SK-N-SH treated with all-trans-retinoic acid at 6 μM for 48 hours (cell line): ENCODE results near the gene KCP.

ENCODE experiments used
- ATAC-seq: fragments of 200-7000 bp; cut with Tn5 transposase; 3 replicates; pipeline ENCODE4 v1.9.1; 2020; ENCODE audit warnings: mild to moderate bottlenecking, moderate library complexity
- ARNTL ChIP-seq: fragments of 450-650 bp; formaldehyde crosslinking; IDR thresholded peaks from 2 replicates; pipeline ENCODE4 v1.5.0; 2020; ENCODE audit warnings: low read depth, mild to moderate bottlenecking, moderate library complexity, borderline replicate concordance
- BACH2 ChIP-seq: fragments of 250-450 bp; sonication (Bioruptor Pico); IDR thresholded peaks from 2 replicates; pipeline ENCODE4 v1.9.0; 2021; ENCODE audit warnings: mild to moderate bottlenecking, borderline replicate concordance
- CSDC2 ChIP-seq: fragments of 250-450 bp; sonication (Bioruptor Pico); IDR thresholded peaks from 2 replicates; pipeline ENCODE4 v1.5.0; 2020; ENCODE audit warnings: mild to moderate bottlenecking, moderate library complexity
- ESRRG ChIP-seq: fragments of 250-450 bp; sonication (Bioruptor Pico); IDR thresholded peaks from 2 replicates; pipeline ENCODE4 v1.6.1; 2021; ENCODE audit warnings: mild to moderate bottlenecking
- GLIS3 ChIP-seq: fragments of 250-450 bp; sonication (Bioruptor Pico); IDR thresholded peaks from 2 replicates; pipeline ENCODE4 v1.5.0; 2020; ENCODE audit warnings: mild to moderate bottlenecking, moderate library complexity
- OSR1 ChIP-seq: fragments of 250-450 bp; sonication (Bioruptor Pico); IDR thresholded peaks from 2 replicates; pipeline ENCODE4 v1.8.0; 2022; ENCODE audit warnings: moderate library complexity, mild to moderate bottlenecking, inconsistent platforms
- PPARA ChIP-seq: fragments of 250-450 bp; sonication (Bioruptor Pico); IDR thresholded peaks from 2 replicates; pipeline ENCODE4 v1.5.0; 2020; ENCODE audit warnings: mild to moderate bottlenecking, borderline replicate concordance
- RARB ChIP-seq: fragments of 250-450 bp; sonication (Bioruptor Pico); IDR thresholded peaks from 2 replicates; pipeline ENCODE4 v1.8.0; 2021; ENCODE audit warnings: mild to moderate bottlenecking, moderate library complexity
- SNAI2 ChIP-seq: fragments of 250-450 bp; sonication (Bioruptor Pico); IDR thresholded peaks from 2 replicates; pipeline ENCODE4 v1.5.0; 2020; ENCODE audit warnings: mild to moderate bottlenecking, moderate library complexity
- TCF4 ChIP-seq: fragments of 250-450 bp; sonication (Bioruptor Pico); IDR thresholded peaks from 2 replicates; pipeline ENCODE4 v1.8.0; 2021; ENCODE audit warnings: mild to moderate bottlenecking, moderate library complexity, borderline replicate concordance
- TOX ChIP-seq: fragments of 250-450 bp; sonication (Bioruptor Pico); IDR thresholded peaks from 2 replicates; pipeline ENCODE4 v1.8.0; 2021; ENCODE audit warnings: mild to moderate bottlenecking, moderate library complexity, borderline replicate concordance
- ZC3H10 ChIP-seq: fragments of 250-450 bp; sonication (Bioruptor Pico); IDR thresholded peaks from 2 replicates; pipeline ENCODE4 v1.5.1; 2021; ENCODE audit warnings: mild to moderate bottlenecking, moderate library complexity
- ZFP30 ChIP-seq: fragments of 450-650 bp; formaldehyde crosslinking; IDR thresholded peaks from 2 replicates; pipeline ENCODE4 v1.5.0; 2022; ENCODE audit warnings: mild to moderate bottlenecking, moderate library complexity
- ZNF565 ChIP-seq: fragments of 450-650 bp; formaldehyde crosslinking; conservative IDR thresholded peaks from 2 replicates; pipeline ENCODE4 v1.5.0; 2020; ENCODE audit warnings: low read depth, mild to moderate bottlenecking, moderate library complexity
- ZNF70 ChIP-seq: fragments of 450-650 bp; formaldehyde crosslinking; IDR thresholded peaks from 2 replicates; pipeline ENCODE4 v1.5.0; 2020; ENCODE audit warnings: mild to moderate bottlenecking, moderate library complexity
- ZNF8 ChIP-seq: fragments of 450-650 bp; formaldehyde crosslinking; IDR thresholded peaks from 2 replicates; pipeline ENCODE4 v1.5.0; 2020; ENCODE audit warnings: mild to moderate bottlenecking, moderate library complexity
- TF ChIP-seq, protein P1 (sequence below): fragments of 250-450 bp; sonication (Bioruptor Pico); IDR thresholded peaks from 2 replicates; pipeline ENCODE4 v1.5.1; 2021; ENCODE audit warnings: mild to moderate bottlenecking, moderate library complexity
- TF ChIP-seq, protein P2 (sequence below): fragments of 250-450 bp; sonication (Bioruptor Pico); IDR thresholded peaks from 2 replicates; pipeline ENCODE4 v1.8.0; 2020; ENCODE audit warnings: mild to moderate bottlenecking, moderate library complexity, borderline replicate concordance
- TF ChIP-seq, protein P3 (sequence below): fragments of 250-450 bp; sonication (Bioruptor Pico); IDR thresholded peaks from 2 replicates; pipeline ENCODE4 v1.5.0; 2020; ENCODE audit warnings: mild to moderate bottlenecking, moderate library complexity
- TF ChIP-seq, protein P4 (sequence below): fragments of 250-450 bp; sonication (Bioruptor Pico); IDR thresholded peaks from 2 replicates; pipeline ENCODE4 v1.8.0; 2021; ENCODE audit warnings: low read depth, mild to moderate bottlenecking, moderate library complexity, borderline replicate concordance

KCP gene

DNA sequence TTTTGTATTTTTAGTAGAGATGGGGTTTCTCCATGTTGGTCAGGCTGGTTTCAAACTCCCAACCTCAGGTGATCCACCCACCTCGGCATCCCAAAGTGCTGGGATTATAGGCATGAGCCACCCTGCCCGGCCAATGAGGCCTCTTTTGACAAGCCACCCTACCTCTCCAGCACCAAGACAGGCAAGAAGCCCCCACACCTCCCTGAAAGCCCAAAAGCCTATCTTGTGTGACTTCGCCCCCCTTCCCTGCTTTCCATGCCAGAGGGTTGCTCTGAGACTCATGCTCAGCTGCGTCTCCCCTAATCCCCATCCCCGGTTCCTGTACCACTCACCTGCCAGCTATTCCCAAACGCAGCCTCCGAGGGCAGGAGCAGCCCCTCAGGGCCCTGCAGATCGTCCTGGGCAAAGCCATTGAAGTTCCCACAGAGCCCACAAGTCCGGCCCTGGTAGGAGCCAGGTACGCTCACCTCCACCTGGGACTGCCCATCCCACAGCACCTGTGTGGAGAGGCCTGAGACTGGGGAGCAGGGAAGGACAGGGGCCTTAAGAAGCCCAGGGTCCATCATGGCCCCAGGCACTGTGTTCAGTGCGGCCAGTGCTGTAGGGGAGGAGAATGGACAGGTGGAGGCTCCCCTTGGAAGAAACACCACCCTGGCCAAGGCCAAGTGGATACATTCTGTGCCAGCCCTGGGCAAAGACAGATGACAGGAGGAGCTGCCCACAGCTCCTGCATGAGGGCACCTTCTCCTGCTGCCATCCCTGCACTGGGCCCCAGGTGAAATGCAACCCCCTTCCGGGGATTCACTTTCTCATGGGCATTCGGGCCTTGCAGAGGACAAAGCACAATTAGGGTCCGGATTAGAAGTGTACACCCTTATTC is 32.0 kb downstream of the KCP start:
- no peak for ATAC-seq
- TF ChIP-seq OSR1 (CRISPR knock-in tag): no peak
- TF ChIP-seq, protein P1, sequence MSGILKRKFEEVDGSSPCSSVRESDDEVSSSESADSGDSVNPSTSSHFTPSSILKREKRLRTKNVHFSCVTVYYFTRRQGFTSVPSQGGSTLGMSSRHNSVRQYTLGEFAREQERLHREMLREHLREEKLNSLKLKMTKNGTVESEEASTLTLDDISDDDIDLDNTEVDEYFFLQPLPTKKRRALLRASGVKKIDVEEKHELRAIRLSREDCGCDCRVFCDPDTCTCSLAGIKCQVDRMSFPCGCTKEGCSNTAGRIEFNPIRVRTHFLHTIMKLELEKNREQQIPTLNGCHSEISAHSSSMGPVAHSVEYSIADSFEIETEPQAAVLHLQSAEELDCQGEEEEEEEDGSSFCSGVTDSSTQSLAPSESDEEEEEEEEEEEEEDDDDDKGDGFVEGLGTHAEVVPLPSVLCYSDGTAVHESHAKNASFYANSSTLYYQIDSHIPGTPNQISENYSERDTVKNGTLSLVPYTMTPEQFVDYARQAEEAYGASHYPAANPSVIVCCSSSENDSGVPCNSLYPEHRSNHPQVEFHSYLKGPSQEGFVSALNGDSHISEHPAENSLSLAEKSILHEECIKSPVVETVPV (CRISPR knock-in tag): no peak
- TF ChIP-seq, protein P2, sequence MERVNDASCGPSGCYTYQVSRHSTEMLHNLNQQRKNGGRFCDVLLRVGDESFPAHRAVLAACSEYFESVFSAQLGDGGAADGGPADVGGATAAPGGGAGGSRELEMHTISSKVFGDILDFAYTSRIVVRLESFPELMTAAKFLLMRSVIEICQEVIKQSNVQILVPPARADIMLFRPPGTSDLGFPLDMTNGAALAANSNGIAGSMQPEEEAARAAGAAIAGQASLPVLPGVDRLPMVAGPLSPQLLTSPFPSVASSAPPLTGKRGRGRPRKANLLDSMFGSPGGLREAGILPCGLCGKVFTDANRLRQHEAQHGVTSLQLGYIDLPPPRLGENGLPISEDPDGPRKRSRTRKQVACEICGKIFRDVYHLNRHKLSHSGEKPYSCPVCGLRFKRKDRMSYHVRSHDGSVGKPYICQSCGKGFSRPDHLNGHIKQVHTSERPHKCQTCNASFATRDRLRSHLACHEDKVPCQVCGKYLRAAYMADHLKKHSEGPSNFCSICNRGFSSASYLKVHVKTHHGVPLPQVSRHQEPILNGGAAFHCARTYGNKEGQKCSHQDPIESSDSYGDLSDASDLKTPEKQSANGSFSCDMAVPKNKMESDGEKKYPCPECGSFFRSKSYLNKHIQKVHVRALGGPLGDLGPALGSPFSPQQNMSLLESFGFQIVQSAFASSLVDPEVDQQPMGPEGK: no peak
- no peak for TF ChIP-seq ARNTL (CRISPR knock-in tag)
- TF ChIP-seq, protein P3, sequence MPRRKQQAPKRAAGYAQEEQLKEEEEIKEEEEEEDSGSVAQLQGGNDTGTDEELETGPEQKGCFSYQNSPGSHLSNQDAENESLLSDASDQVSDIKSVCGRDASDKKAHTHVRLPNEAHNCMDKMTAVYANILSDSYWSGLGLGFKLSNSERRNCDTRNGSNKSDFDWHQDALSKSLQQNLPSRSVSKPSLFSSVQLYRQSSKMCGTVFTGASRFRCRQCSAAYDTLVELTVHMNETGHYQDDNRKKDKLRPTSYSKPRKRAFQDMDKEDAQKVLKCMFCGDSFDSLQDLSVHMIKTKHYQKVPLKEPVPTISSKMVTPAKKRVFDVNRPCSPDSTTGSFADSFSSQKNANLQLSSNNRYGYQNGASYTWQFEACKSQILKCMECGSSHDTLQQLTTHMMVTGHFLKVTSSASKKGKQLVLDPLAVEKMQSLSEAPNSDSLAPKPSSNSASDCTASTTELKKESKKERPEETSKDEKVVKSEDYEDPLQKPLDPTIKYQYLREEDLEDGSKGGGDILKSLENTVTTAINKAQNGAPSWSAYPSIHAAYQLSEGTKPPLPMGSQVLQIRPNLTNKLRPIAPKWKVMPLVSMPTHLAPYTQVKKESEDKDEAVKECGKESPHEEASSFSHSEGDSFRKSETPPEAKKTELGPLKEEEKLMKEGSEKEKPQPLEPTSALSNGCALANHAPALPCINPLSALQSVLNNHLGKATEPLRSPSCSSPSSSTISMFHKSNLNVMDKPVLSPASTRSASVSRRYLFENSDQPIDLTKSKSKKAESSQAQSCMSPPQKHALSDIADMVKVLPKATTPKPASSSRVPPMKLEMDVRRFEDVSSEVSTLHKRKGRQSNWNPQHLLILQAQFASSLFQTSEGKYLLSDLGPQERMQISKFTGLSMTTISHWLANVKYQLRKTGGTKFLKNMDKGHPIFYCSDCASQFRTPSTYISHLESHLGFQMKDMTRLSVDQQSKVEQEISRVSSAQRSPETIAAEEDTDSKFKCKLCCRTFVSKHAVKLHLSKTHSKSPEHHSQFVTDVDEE (CRISPR knock-in tag): no peak
- TF ChIP-seq PPARA (CRISPR knock-in tag): no peak
- TF ChIP-seq ZNF565 (CRISPR knock-in tag): no peak
- no peak for TF ChIP-seq ZNF8 (CRISPR knock-in tag)
- no peak for TF ChIP-seq BACH2
- no peak for TF ChIP-seq TOX (CRISPR knock-in tag)
- TF ChIP-seq TCF4 (CRISPR knock-in tag): no peak
- no peak for TF ChIP-seq SNAI2 (CRISPR knock-in tag)
- TF ChIP-seq ZC3H10: no peak

DNA sequence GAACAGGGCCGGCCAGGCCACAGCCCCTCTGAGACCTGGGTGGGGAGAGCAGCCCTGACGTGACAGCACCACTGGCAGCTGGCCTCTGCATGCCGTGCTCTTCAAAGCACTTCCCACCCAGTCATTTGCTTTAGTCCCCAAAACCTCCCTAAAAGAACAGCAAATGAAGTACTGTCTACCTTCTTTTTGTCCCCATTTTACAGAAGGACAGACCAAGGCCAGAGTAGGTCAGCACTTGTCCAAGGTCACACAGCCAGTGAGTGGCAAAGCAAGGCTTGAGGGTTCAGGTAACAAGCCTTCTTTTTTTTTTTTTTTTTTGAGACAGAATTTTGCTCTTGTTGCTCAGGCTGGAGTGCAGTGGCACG is 32.8 kb downstream of the KCP start:
- TF ChIP-seq, protein P3 (CRISPR knock-in tag): no peak
- TF ChIP-seq PPARA (CRISPR knock-in tag): no peak
- no peak for TF ChIP-seq ZNF565 (CRISPR knock-in tag)
- no peak for TF ChIP-seq BACH2
- no peak for TF ChIP-seq ZNF70 (CRISPR knock-in tag)
- TF ChIP-seq CSDC2 (CRISPR knock-in tag): no peak
- no peak for TF ChIP-seq ZFP30 (CRISPR knock-in tag)
- TF ChIP-seq GLIS3 (CRISPR knock-in tag): no peak
- no peak for TF ChIP-seq ESRRG
- no peak for TF ChIP-seq RARB (CRISPR knock-in tag)
- TF ChIP-seq TCF4 (CRISPR knock-in tag): no peak
- TF ChIP-seq, protein P4, sequence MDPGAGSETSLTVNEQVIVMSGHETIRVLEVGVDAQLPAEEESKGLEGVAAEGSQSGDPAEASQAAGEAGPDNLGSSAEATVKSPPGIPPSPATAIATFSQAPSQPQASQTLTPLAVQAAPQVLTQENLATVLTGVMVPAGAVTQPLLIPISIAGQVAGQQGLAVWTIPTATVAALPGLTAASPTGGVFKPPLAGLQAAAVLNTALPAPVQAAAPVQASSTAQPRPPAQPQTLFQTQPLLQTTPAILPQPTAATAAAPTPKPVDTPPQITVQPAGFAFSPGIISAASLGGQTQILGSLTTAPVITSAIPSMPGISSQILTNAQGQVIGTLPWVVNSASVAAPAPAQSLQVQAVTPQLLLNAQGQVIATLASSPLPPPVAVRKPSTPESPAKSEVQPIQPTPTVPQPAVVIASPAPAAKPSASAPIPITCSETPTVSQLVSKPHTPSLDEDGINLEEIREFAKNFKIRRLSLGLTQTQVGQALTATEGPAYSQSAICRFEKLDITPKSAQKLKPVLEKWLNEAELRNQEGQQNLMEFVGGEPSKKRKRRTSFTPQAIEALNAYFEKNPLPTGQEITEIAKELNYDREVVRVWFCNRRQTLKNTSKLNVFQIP (CRISPR knock-in tag): no peak
- TF ChIP-seq TOX (CRISPR knock-in tag): no peak
- TF ChIP-seq, protein P2: no peak
- ATAC-seq: no peak
